Measurements from ENCODE around the gene BTG4.

GRCh38 chr11:111520560-111520959 is 8.4 kb upstream of the BTG4 start:
- TF ChIP-seq, protein P1, sequence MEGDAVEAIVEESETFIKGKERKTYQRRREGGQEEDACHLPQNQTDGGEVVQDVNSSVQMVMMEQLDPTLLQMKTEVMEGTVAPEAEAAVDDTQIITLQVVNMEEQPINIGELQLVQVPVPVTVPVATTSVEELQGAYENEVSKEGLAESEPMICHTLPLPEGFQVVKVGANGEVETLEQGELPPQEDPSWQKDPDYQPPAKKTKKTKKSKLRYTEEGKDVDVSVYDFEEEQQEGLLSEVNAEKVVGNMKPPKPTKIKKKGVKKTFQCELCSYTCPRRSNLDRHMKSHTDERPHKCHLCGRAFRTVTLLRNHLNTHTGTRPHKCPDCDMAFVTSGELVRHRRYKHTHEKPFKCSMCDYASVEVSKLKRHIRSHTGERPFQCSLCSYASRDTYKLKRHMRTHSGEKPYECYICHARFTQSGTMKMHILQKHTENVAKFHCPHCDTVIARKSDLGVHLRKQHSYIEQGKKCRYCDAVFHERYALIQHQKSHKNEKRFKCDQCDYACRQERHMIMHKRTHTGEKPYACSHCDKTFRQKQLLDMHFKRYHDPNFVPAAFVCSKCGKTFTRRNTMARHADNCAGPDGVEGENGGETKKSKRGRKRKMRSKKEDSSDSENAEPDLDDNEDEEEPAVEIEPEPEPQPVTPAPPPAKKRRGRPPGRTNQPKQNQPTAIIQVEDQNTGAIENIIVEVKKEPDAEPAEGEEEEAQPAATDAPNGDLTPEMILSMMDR (IDR thresholded peaks at IDR 0.05; ENCODE audit: control extremely low read depth in 1 of 3, insufficient read depth in 1 of 3, low read depth in 1 of 3, low read length in 3 of 3), result no peak
- TF ChIP-seq BCL11A (IDR thresholded peaks at IDR 0.05; ENCODE audit: low read depth in 2 of 2, low read length in 2 of 2) (no peak), EZH2 (IDR thresholded peaks at IDR 0.05; ENCODE audit: low read depth, low read length, severe bottlenecking) (no peak), POLR2A (IDR thresholded peaks at IDR 0.05; ENCODE audit: control extremely low read depth in 1 of 2, low read depth in 2 of 2, low read length in 2 of 2) (no peak), GTF2F1 (IDR thresholded peaks at IDR 0.05; ENCODE audit: borderline replicate concordance, low read depth, low read length) (no peak), HDAC6 (IDR thresholded peaks at IDR 0.05; ENCODE audit: low read depth, low read length) (no peak), ATF2 (IDR thresholded peaks at IDR 0.05; ENCODE audit: low read length) (no peak), CHD7 (IDR thresholded peaks at IDR 0.05; ENCODE audit: insufficient replicate concordance, low read length) (no peak), SP4 (IDR thresholded peaks at IDR 0.05; ENCODE audit: low read length) (no peak), SIX5 (IDR thresholded peaks at IDR 0.05; ENCODE audit: low read depth, low read length) (no peak), RAD21 (IDR thresholded peaks at IDR 0.05 in 1 of 2, conservative IDR thresholded peaks at IDR 0.05 in 1 of 2; ENCODE audit: low read depth in 2 of 2, low read length in 2 of 2) (no peak), PHF8 (conservative IDR thresholded peaks at IDR 0.05; ENCODE audit: low read depth, low read length) (no peak), YY1 (IDR thresholded peaks at IDR 0.05; ENCODE audit: low read depth, low read length) (no peak)

Data from H1 (cell line).